Activated naive CD4-positive, alpha-beta T cell treated with anti-CD3 and anti-CD28 coated beads for 36 hours (primary cell): Measurements from ENCODE around the gene USP20. TPM values are rescaled to one million over a fixed set of nuclear protein-coding genes. Genes with fewer than 3 reads are reported as not detected.

Experiments used
- CTCF ChIA-PET: fragments of 350-600 bp; sonication (Branson Sonifier 250); formaldehyde crosslinking; loops from one replicate; lab custom pipeline; 2021; ENCODE audit warnings: antibody characterized with exemption; lab: Charles Lee
- DNase-seq: peaks from one replicate; pipeline ENCODE4 v3.0.0-alpha.2; 2020
- H3K27ac Mint-ChIP-seq: one replicate; pipeline ENCODE4 v1.8.0; 2021; ENCODE audit warnings: mild to moderate bottlenecking, mixed read lengths
- H3K27me3 Mint-ChIP-seq: one replicate; pipeline ENCODE4 v1.8.0; 2021; ENCODE audit warnings: low read depth, mixed read lengths
- H3K36me3 Mint-ChIP-seq: one replicate; pipeline ENCODE4 v1.8.0; 2021; ENCODE audit warnings: low read depth, mixed read lengths
- H3K4me1 Mint-ChIP-seq: one replicate; pipeline ENCODE4 v1.8.0; 2021; ENCODE audit warnings: low read depth, mixed read lengths
- H3K4me3 Mint-ChIP-seq: one replicate; pipeline ENCODE4 v1.8.0; 2021; ENCODE audit warnings: mild to moderate bottlenecking, moderate library complexity, mixed read lengths
- H3K9me3 Mint-ChIP-seq: one replicate; pipeline ENCODE4 v1.8.0; 2021; ENCODE audit warnings: mixed read lengths
- intact Hi-C: fragments of 100-400 bp; cut with micrococcal nuclease; formaldehyde crosslinking; loops from one replicate; pipeline ENCODE4 v1.15.1; 2023
- total RNA-seq, 2 experiments: library from RNA; stranded (reverse); gene quantifications; one replicate each; pipeline ENCODE4 v1.2.3, GENCODE V29; 2021

The USP20 gene
- total RNA-seq, 2 experiments from 2014 or later: 54.7 to 54.9 TPM

DNA sequence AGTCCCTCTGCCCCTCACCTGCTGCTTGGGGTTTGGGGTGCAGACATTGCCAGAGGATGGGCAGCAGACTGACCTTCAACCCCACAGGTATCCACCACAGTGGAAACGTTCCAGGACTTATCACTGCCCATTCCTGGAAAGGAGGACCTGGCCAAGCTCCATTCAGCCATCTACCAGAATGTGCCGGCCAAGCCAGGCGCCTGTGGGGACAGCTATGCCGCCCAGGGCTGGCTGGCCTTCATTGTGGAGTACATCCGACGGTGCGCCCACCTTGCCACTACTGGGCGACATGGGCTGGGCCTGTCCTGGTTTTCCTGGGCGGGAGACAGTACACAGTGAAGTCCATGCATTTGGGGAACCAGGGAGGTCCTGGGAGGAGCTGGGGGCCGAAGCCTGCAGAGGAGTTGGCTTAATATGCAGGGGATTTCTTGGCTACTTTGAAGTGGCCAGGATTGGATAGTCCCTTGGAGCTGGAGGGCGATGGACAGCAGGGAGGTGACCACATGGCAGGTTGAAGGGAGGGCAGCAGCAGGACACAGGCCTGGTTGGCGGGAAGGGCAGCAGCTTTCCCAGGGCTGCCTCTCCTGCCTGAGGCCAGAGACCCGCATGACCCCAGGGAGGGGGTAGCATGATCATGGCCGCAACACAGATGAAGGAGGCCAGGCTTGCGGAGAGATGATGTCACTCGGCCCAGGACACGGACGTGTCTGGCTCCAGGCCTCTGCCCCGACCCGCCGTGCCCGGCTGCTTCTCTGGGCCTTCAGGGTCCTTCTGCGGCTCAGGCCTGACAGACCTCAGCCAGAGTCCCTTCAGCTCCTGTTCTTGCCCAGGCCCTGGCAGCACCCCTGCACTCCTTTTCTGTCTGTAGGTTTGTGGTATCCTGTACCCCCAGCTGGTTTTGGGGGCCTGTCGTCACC is 34.6 kb downstream of the USP20 start:
- Mint-ChIP-seq H3K4me3 (peak overlapping the region; percentile 66), H3K36me3 (peaks cover 35% of the 10 kb centered on the region), H3K27me3 (no peaks in the 10 kb centered on the region), H3K27ac (peak overlapping the region; percentile 91), H3K9me3 (no peaks in the 10 kb centered on the region), H3K4me1 (peaks cover 68% of the 10 kb centered on the region)
- CTCF ChIA-PET: interaction anchor here (1.5 kb wide), 1 partner anchor 31 kb away, joined by 5 read pairs; no protein-coding TSS in a partner anchor
- DNase-seq: no peak
- intact Hi-C loops: loop anchor here (1.0 to 5.0 kb wide), 2 partner anchors 14 to 48 kb away; partner anchors contain the start of gene TOR1A

DNA sequence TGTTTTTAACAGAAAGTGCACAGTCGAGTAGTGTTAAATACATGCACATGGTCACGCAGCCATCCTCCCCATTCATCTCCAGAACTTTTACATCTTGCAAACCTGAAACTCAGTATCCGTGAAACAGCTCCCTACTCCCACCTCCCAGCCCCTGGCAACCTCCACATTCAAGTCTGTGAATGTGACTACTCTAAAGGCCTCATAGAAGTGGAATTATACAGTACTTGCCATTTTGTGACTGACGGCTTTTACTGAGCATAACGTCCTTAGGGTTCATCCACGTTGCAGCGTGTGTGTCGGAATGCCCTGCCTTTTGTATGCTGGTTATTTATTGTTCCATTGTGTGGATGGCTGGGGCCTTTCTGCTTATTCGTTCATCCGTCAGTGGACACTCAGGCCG is 35.8 kb downstream of the USP20 start:
- H3K27ac Mint-ChIP-seq: peak overlapping the region; percentile 91
- no peak overlapping the region for H3K4me3 Mint-ChIP-seq
- H3K9me3 Mint-ChIP-seq: no peaks in the 10 kb centered on the region
- intact Hi-C loops: no loop called here
- H3K36me3 Mint-ChIP-seq: peaks cover 25% of the 10 kb centered on the region
- CTCF ChIA-PET: no interaction called here
- no peak for DNase-seq
- no peaks in the 10 kb centered on the region for H3K27me3 Mint-ChIP-seq
- H3K4me1 Mint-ChIP-seq: peaks cover 57% of the 10 kb centered on the region

DNA sequence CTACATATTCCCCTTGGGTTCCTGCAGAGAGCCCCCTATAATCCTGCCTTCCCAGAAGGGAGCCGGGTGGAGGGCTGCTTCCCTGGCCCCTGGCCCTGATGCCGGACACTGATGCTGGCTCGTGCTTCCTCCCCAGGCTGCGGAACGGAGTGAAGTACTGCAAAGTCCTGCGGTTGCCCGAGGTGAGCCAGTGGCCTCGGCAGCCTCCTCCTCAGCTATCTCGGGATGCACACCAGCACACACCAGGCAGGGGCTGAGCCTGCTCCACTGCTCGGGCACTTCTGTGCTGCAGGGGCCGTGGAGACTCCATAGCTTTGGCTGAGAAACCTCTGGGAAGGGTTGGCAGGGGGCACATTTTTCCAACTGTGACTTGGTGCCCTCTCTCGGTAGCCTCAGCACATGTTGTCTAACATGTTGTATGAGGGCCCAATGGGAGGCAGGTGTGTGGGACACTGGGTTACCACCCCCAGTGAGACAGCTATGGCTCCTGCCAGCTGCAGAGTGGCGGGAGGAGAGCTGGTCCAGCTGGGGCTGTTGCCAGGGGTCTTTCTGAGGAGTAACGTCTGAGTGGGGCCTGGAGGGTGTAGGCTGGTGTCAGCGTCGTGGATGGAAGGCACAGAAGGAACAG is 38.4 kb downstream of the USP20 start:
- peaks cover 32% of the 10 kb centered on the region for H3K4me1 Mint-ChIP-seq
- CTCF ChIA-PET: no interaction called here

DNA sequence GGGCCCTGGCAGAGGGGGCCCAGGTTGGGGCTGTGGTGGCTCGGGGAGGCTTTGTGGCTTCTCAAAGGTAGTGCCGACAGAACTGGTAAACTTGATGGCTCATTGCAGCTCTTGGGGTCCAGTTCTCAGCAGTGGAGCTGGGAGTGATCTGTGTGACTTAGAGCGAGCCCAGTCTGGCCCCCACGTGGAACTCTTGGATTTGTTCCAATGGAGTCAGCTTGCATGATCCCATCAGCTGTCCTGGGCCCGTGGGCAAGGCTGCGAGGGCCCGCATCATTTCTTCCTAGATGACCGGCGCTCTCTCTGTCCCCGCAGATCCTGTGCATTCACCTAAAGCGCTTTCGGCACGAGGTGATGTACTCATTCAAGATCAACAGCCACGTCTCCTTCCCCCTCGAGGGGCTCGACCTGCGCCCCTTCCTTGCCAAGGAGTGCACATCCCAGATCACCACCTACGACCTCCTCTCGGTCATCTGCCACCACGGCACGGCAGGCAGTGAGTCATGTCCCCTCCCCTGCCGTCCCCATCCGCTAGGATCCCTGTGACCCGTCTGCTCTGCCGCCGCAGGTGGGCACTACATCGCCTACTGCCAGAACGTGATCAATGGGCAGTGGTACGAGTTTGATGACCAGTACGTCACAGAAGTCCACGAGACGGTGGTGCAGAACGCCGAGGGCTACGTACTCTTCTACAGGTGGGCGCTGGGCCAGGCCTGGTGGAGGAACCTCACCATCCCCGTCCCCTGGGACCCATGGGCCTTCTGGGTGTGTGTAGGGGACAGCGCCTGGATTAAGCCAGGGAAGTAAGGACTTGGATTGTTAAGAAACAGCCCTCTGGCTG is 39.2 kb downstream of the USP20 start:
- H3K4me1 Mint-ChIP-seq: peaks cover 25% of the 10 kb centered on the region
- CTCF ChIA-PET: no interaction called here

More for the DNA sequence above, 38.4 kb downstream of the USP20 start:
- DNase-seq: no peak
- Mint-ChIP-seq H3K27me3 (no peaks in the 10 kb centered on the region), H3K27ac (peak overlapping the region; percentile 60), H3K9me3 (no peaks in the 10 kb centered on the region), H3K36me3 (peaks cover 18% of the 10 kb centered on the region), H3K4me3 (no peak overlapping the region)
- intact Hi-C loops: no loop called here

DNA sequence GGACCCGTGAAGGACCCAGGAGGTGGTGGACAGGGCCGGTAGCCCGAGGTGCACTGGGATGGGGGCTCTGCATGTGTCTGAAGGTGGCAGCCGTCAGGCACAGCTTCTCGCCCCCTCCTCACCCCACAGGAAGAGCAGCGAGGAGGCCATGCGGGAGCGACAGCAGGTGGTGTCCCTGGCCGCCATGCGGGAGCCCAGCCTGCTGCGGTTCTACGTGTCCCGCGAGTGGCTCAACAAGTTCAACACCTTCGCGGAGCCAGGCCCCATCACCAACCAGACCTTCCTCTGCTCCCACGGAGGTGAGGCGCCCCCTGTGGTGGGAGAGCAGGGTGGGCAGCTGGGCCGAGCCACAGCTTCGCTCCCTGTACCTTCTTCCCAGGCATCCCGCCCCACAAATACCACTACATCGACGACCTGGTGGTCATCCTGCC is 39.9 kb downstream of the USP20 start:
- Mint-ChIP-seq H3K4me3 (no peak overlapping the region), H3K4me1 (peaks cover 19% of the 10 kb centered on the region), H3K27ac (no peak overlapping the region), H3K27me3 (no peaks in the 10 kb centered on the region), H3K36me3 (peaks cover 17% of the 10 kb centered on the region), H3K9me3 (no peaks in the 10 kb centered on the region)
- no peak for DNase-seq
- CTCF ChIA-PET: no interaction called here
- intact Hi-C loops: no loop called here

More for the DNA sequence above, 39.2 kb downstream of the USP20 start:
- no peak for DNase-seq
- no peak overlapping the region for H3K4me3 Mint-ChIP-seq
- peaks cover 15% of the 10 kb centered on the region for H3K36me3 Mint-ChIP-seq
- intact Hi-C loops: no loop called here
- H3K27me3 Mint-ChIP-seq: no peaks in the 10 kb centered on the region
- no peaks in the 10 kb centered on the region for H3K9me3 Mint-ChIP-seq
- H3K27ac Mint-ChIP-seq: peak overlapping the region; percentile 50

DNA sequence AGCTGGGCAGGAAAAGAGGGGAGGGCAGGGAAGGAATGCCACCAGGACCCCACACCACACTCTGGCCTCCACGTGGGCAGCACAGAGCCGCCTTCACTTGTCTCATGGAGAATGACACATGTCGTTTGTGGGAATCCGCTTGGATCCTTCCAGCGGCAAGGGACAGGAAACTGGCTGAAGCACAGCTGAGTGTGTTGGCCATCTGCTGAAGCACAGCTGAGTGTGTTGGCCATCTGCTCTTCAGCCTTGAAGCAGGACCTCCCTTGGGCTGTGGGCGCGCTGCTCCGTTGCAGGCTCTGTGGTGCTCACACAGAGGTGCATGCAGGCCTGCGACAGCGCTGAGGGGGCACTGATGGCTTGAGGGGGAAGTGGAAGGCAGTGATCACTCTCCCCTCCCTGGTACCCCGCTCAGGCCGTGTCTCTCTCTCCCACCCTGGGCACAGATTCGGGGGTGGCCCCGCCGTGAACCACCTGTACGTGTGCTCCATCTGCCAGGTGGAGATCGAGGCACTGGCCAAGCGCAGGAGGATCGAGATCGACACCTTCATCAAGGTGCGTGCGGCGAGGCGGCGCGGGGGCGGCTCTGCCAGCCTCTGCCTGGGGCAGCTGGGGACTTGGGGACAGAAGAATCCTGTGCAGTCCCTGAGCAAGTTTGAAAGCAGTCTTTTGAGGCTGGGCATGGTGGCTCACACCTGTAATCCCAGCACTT is 40.6 kb downstream of the USP20 start:
- Mint-ChIP-seq H3K9me3 (no peaks in the 10 kb centered on the region), H3K4me3 (no peak overlapping the region), H3K27me3 (no peaks in the 10 kb centered on the region), H3K27ac (no peak overlapping the region), H3K36me3 (peaks cover 20% of the 10 kb centered on the region), H3K4me1 (peaks cover 13% of the 10 kb centered on the region)
- CTCF ChIA-PET: no interaction called here
- DNase-seq: no peak
- intact Hi-C loops: no loop called here

- Mint-ChIP-seq H3K27ac (no peak overlapping the region), H3K4me3 (no peak overlapping the region), H3K36me3 (peaks cover 20% of the 10 kb centered on the region), H3K27me3 (no peaks in the 10 kb centered on the region), H3K9me3 (no peaks in the 10 kb centered on the region), H3K4me1 (peaks cover 8% of the 10 kb centered on the region)
- intact Hi-C loops: no loop called here
- no peak for DNase-seq
- CTCF ChIA-PET: no interaction called here
These were observed 41.6 kb downstream of the USP20 start for GRCh38 chr9:129876815-129877214.

DNA sequence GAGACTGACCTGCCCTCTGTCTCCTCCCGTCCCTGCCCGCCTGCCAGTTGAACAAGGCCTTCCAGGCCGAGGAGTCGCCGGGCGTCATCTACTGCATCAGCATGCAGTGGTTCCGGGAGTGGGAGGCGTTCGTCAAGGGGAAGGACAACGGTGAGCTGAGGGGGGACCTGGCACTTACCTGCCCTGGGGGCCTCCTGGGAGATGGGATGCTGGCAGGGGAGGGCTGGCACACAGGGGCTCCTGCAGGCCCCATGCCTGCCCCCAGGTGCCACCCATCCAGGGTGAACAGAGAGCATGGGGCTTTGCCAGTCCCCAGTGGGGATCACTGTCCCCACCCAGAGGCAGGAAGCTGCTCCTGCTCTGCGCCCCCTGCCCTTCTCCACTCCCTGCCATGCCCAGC is 43.0 kb downstream of the USP20 start:
- peaks cover 15% of the 10 kb centered on the region for H3K36me3 Mint-ChIP-seq
- H3K27me3 Mint-ChIP-seq: no peaks in the 10 kb centered on the region
- H3K27ac Mint-ChIP-seq: peak overlapping the region; percentile 50
- DNase-seq: no peak
- H3K9me3 Mint-ChIP-seq: no peaks in the 10 kb centered on the region
- intact Hi-C loops: no loop called here
- peaks cover 3% of the 10 kb centered on the region for H3K4me1 Mint-ChIP-seq
- CTCF ChIA-PET: interaction anchor here (1.5 kb wide), 1 partner anchor 229 kb away, joined by 3 read pairs; no protein-coding TSS in a partner anchor
- H3K4me3 Mint-ChIP-seq: no peak overlapping the region

- intact Hi-C loops: no loop called here
These were observed 43.9 kb downstream of the USP20 start for GRCh38 chr9:129879103-129879699.

GRCh38 chr9:129879991-129880653 is 44.9 kb downstream of the USP20 start:
- H3K27me3 Mint-ChIP-seq: no peaks in the 10 kb centered on the region
- H3K9me3 Mint-ChIP-seq: no peaks in the 10 kb centered on the region
- peaks cover 10% of the 10 kb centered on the region for H3K4me1 Mint-ChIP-seq
- no peak for DNase-seq
- CTCF ChIA-PET: no interaction called here
- H3K27ac Mint-ChIP-seq: peak overlapping the region; percentile 36
- H3K4me3 Mint-ChIP-seq: no peak overlapping the region
- peaks cover 5% of the 10 kb centered on the region for H3K36me3 Mint-ChIP-seq
- intact Hi-C loops: loop anchor here (10.0 kb wide), 1 partner anchor 465 kb away; no protein-coding TSS in a partner anchor

More at GRCh38 chr9:129879103-129879699, 43.9 kb downstream of the USP20 start:
- Mint-ChIP-seq H3K4me3 (no peak overlapping the region), H3K27me3 (no peaks in the 10 kb centered on the region), H3K9me3 (no peaks in the 10 kb centered on the region), H3K27ac (no peak overlapping the region), H3K4me1 (peaks cover 9% of the 10 kb centered on the region), H3K36me3 (peaks cover 8% of the 10 kb centered on the region)
- CTCF ChIA-PET: interaction anchor here (1.5 kb wide), 1 partner anchor 228 kb away, joined by 3 read pairs; no protein-coding TSS in a partner anchor
- DNase-seq: no peak
